Endodermal cell (in vitro differentiated cells): ENCODE data around the gene BRD4. TPM values are rescaled to one million over a fixed set of nuclear protein-coding genes. Genes with fewer than 3 reads are reported as not detected.

ENCODE experiments used
- DNase-seq: peaks from one replicate; pipeline ENCODE4 v3.0.0-alpha.2; 2017
- H3K27ac ChIP-seq: 2 replicates; pipeline ENCODE4 v1.5.1; 2013; ENCODE audit warnings: mild to moderate bottlenecking, low read depth, low read length, moderate library complexity
- H3K27me3 ChIP-seq: 2 replicates; pipeline ENCODE4 v1.6.1; 2013; ENCODE audit warnings: mild to moderate bottlenecking, low read length, moderate library complexity; ENCODE audit not compliant: insufficient read depth, control insufficient read depth, poor library complexity, severe bottlenecking
- H3K36me3 ChIP-seq: 2 replicates; pipeline ENCODE4 v1.7.0; 2013; ENCODE audit warnings: mild to moderate bottlenecking, low read length, moderate library complexity; ENCODE audit not compliant: control insufficient read depth, insufficient read depth
- H3K4me1 ChIP-seq: one replicate; pipeline ENCODE4 v1.7.0; 2013; ENCODE audit warnings: low read length; ENCODE audit not compliant: control insufficient read depth, insufficient read depth
- H3K4me3 ChIP-seq: 2 replicates; pipeline ENCODE4 v1.5.1; 2013; ENCODE audit warnings: mild to moderate bottlenecking, low read length, moderate library complexity
- H3K9ac ChIP-seq: 2 replicates; pipeline ENCODE4 v1.6.1; 2013; ENCODE audit warnings: mild to moderate bottlenecking, low read length, moderate library complexity; ENCODE audit not compliant: poor library complexity, severe bottlenecking; ENCODE audit errors: extremely low read depth
- H3K9me3 ChIP-seq: 2 replicates; pipeline ENCODE4 v1.6.1; 2013; ENCODE audit warnings: mild to moderate bottlenecking, low read length, moderate library complexity; ENCODE audit not compliant: control insufficient read depth
- H3K27ac Mint-ChIP-seq: 2 replicates; pipeline ENCODE4 v1.8.0; 2020; ENCODE audit warnings: mixed read lengths
- H3K27me3 Mint-ChIP-seq: 2 replicates; pipeline ENCODE4 v1.8.0; 2021; ENCODE audit warnings: mild to moderate bottlenecking, mixed read lengths; ENCODE audit not compliant: insufficient read depth
- H3K36me3 Mint-ChIP-seq: 2 replicates; pipeline ENCODE4 v1.8.0; 2020; ENCODE audit warnings: low read depth, mixed read lengths
- H3K4me1 Mint-ChIP-seq: 2 replicates; pipeline ENCODE4 v1.8.0; 2020; ENCODE audit warnings: mixed read lengths
- H3K4me3 Mint-ChIP-seq: 2 replicates; pipeline ENCODE4 v1.8.0; 2020; ENCODE audit warnings: mild to moderate bottlenecking, moderate library complexity, mixed read lengths
- H3K9me3 Mint-ChIP-seq: 2 replicates; pipeline ENCODE4 v1.8.0; 2020; ENCODE audit warnings: mild to moderate bottlenecking, mixed read lengths
- WGBS, 2 experiments: methylation state at CpG; one replicate each; pipeline versions ENCODE4 v1.1.5 to v1.1.7; 2013; ENCODE audit warnings: missing lambda C conversion rate in 2 of 2, mixed read lengths in 1 of 2; ENCODE audit not compliant: insufficient coverage in 1 of 2, insufficient read length in 1 of 2; 5-methylcytosine and 5-hydroxymethylcytosine counted together
- total RNA-seq, 2 donors: library from RNA; stranded (reverse); fragmentation: NEBNext Ultra II Directional in 1 of 2; extraction: Animal tissue kit (Norgen Biotek cat#: 25700) in 1 of 2; gene quantifications; 2 replicates in 1 of 2; 3 replicates in 1 of 2; pipeline ENCODE4 v1.2.1, GENCODE V29; 2021
- TF ChIP-seq, protein P1 (sequence below): fragments of 200-600 bp; sonication (generic); conservative IDR thresholded peaks from 2 replicates; pipeline ENCODE4 v1.5.0; 2021; ENCODE audit warnings: antibody characterized with exemption, mild to moderate bottlenecking

Gene BRD4
- total RNA-seq, 2 donors from 2014 or later: 149 to 156 TPM

DNA sequence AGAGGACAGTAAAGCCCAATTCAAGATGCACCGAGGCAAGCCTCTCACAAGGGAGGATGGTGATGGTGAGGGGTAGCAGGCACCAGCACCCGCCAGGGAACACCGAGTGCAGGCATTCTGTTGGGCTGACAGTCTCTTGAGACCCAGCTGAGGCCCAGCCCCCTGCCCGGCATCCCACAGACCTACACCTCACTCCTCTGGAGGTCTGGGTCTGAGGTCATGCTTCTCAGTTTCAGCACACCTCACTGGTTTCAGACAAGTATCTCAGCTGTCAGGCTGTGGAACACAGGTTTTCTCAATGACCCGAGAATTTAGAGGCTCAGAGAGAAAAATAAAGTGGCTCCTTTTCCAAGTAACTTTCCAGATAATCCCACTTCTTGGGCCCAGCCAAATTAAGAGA, 72.4 kb downstream of the BRD4 start:
- TF ChIP-seq, protein P1, sequence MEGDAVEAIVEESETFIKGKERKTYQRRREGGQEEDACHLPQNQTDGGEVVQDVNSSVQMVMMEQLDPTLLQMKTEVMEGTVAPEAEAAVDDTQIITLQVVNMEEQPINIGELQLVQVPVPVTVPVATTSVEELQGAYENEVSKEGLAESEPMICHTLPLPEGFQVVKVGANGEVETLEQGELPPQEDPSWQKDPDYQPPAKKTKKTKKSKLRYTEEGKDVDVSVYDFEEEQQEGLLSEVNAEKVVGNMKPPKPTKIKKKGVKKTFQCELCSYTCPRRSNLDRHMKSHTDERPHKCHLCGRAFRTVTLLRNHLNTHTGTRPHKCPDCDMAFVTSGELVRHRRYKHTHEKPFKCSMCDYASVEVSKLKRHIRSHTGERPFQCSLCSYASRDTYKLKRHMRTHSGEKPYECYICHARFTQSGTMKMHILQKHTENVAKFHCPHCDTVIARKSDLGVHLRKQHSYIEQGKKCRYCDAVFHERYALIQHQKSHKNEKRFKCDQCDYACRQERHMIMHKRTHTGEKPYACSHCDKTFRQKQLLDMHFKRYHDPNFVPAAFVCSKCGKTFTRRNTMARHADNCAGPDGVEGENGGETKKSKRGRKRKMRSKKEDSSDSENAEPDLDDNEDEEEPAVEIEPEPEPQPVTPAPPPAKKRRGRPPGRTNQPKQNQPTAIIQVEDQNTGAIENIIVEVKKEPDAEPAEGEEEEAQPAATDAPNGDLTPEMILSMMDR: no peak
- no peaks in the 10 kb centered on the region for H3K4me1 ChIP-seq
- WGBS, 2 experiments: 96 to 100% methylated on average over 4 to 5 of the region's 5 CpGs
- no peak overlapping the region for H3K9ac ChIP-seq
- no peak overlapping the region for H3K27ac ChIP-seq
- H3K4me3 ChIP-seq: no peak overlapping the region
- no peaks in the 10 kb centered on the region for H3K27me3 Mint-ChIP-seq
- H3K36me3 ChIP-seq: peaks cover 99% of the 10 kb centered on the region
- no peaks in the 10 kb centered on the region for H3K4me1 Mint-ChIP-seq
- no peak overlapping the region for H3K27ac Mint-ChIP-seq
- no peaks in the 10 kb centered on the region for H3K9me3 Mint-ChIP-seq
- H3K4me3 Mint-ChIP-seq: no peak overlapping the region
- no peaks in the 10 kb centered on the region for H3K27me3 ChIP-seq
- DNase-seq: no peak
- peaks cover 79% of the 10 kb centered on the region for H3K36me3 Mint-ChIP-seq
- no peaks in the 10 kb centered on the region for H3K9me3 ChIP-seq

DNA sequence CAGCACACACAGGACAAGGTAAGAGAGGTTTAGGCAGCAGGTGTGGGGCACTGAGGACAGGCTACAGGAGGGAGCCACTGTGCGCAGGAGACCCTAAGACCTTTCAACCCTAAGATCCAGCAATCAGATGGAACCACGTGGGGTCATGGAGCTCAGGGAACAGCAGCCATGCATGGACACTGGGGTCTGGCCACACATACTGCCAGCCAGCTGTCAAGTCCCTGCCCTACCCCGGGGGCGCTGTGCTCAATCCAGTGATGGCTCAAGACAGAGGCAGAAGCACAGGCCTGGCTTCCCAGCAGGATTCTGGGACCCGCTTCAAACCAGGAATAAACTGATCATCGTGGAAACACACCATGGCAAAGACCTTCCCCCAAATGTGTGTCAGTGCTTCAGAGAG, 74.6 kb downstream of the BRD4 start:
- no peaks in the 10 kb centered on the region for H3K27me3 ChIP-seq
- WGBS, 2 experiments: 94 to 95% methylated on average over 6 of the region's 6 CpGs
- H3K4me1 Mint-ChIP-seq: no peaks in the 10 kb centered on the region
- TF ChIP-seq, protein P1: peak; percentile 18
- no peaks in the 10 kb centered on the region for H3K27me3 Mint-ChIP-seq
- no peak overlapping the region for H3K4me3 ChIP-seq
- no peak overlapping the region for H3K4me3 Mint-ChIP-seq
- DNase-seq: no peak
- no peaks in the 10 kb centered on the region for H3K4me1 ChIP-seq
- no peak overlapping the region for H3K9ac ChIP-seq
- peaks cover 99% of the 10 kb centered on the region for H3K36me3 ChIP-seq
- no peaks in the 10 kb centered on the region for H3K9me3 ChIP-seq
- H3K9me3 Mint-ChIP-seq: no peaks in the 10 kb centered on the region
- peaks cover 85% of the 10 kb centered on the region for H3K36me3 Mint-ChIP-seq
- H3K27ac ChIP-seq: no peak overlapping the region
- no peak overlapping the region for H3K27ac Mint-ChIP-seq

DNA sequence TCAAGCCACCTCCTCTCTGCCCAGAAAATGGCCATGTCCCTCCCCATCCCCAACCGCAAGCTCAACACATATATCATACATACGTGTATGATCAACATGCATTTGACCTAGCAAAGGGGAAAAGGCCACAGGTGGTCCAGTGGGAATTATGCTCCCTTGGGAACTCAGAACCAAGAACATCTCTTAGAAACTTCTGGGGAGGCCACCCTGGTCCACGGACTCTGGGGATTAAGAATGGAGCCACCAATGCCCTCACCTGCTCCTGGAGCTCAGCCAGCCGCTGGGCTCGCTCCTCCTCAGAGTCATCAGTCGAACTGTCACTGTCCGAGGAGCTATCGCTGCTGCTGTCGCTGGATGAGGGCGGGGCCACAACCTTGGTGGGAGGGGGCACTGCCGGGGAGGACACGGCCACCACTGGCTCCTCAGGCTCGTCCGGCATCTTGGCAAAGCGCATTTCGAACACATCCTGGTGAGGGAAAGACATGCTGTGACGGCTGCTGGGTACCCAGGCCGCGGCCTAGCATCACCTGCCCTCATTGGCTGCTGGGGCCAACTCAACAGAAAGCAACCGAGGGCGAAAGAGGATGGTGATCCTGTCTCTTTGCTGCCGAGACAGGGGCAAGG, 75.5 kb downstream of the BRD4 start:
- Mint-ChIP-seq H3K4me1 (no peaks in the 10 kb centered on the region), H3K4me3 (no peak overlapping the region), H3K9me3 (no peaks in the 10 kb centered on the region), H3K27ac (no peak overlapping the region), H3K36me3 (peaks cover 88% of the 10 kb centered on the region), H3K27me3 (no peaks in the 10 kb centered on the region)
- WGBS, 2 experiments: 95 to 98% methylated on average over 20 to 22 of the region's 22 CpGs
- H3K27ac ChIP-seq: no peak overlapping the region
- H3K9ac ChIP-seq: no peak overlapping the region
- no peak for DNase-seq
- no peak overlapping the region for H3K4me3 ChIP-seq
- H3K27me3 ChIP-seq: no peaks in the 10 kb centered on the region
- peaks cover 99% of the 10 kb centered on the region for H3K36me3 ChIP-seq
- no peaks in the 10 kb centered on the region for H3K9me3 ChIP-seq
- TF ChIP-seq, protein P1: no peak
- no peaks in the 10 kb centered on the region for H3K4me1 ChIP-seq
